ENCODE measurements around the gene DPPA3. TPM values are rescaled to one million over a fixed set of nuclear protein-coding genes. Genes with fewer than 3 reads are reported as not detected.

The DPPA3 gene
- total RNA-seq, 4 donors from 2014 or later, result not detected

- TF ChIP-seq EP300 (IDR thresholded peaks at IDR 0.05; ENCODE audit: low read depth) (no peak), POLR2AphosphoS5 (IDR thresholded peaks at IDR 0.05) (no peak), CTCF (IDR thresholded peaks at IDR 0.05) (no peak), POLR2A (IDR thresholded peaks at IDR 0.05) (no peak)
- no peak overlapping the region for H3K4me3 ChIP-seq
- H3K27me3 ChIP-seq, result no peaks in the 10 kb centered on the region
- in situ Hi-C loops (cut with MboI; ENCODE audit: low pct_ligation_motif_present in 1 of 4, low pct_unique_long_range_greater_than_20kb in 1 of 4, low sequenced_read_pairs in 3 of 4), result no loop called here
- no peak overlapping the region for H3K27ac ChIP-seq
- intact Hi-C loops (cut with DNase I; ENCODE audit: low total_unique reads), result no loop called here
- no peak for DNase-seq
- 54 to 60% methylated on average over 10 of the region's 10 CpGs for WGBS, 2 donors (ENCODE audit: low coverage in 1 of 2)
- no peaks in the 10 kb centered on the region for H3K9me3 ChIP-seq
- no peaks in the 10 kb centered on the region for H3K36me3 ChIP-seq
- H3K4me1 ChIP-seq, result no peaks in the 10 kb centered on the region
Observed at GRCh38 chr12:7695237-7695560, 16.0 kb upstream of the DPPA3 start.

- DNase-seq, result no peak
- Histone ChIP-seq H3K4me3 (no peak within 1 kb of the TSS), H3K9me3 (no peaks in the 10 kb centered on the region), H3K27ac (no peak within 1 kb of the TSS), H3K4me1 (no peaks in the 10 kb centered on the region), H3K36me3 (no peaks in the 10 kb centered on the region), H3K27me3 (no peaks in the 10 kb centered on the region)
- 44 to 61% methylated on average over 7 of the region's 7 CpGs for WGBS, 2 donors (ENCODE audit: low coverage in 1 of 2)
- in situ Hi-C loops (cut with MboI; ENCODE audit: low pct_ligation_motif_present in 1 of 4, low pct_unique_long_range_greater_than_20kb in 1 of 4, low sequenced_read_pairs in 3 of 4) (no loop called here), intact Hi-C loops (cut with DNase I; ENCODE audit: low total_unique reads) (no loop called here)
- TF ChIP-seq POLR2AphosphoS5 (IDR thresholded peaks at IDR 0.05) (no peak), EP300 (IDR thresholded peaks at IDR 0.05; ENCODE audit: low read depth) (no peak), CTCF (IDR thresholded peaks at IDR 0.05) (no peak), POLR2A (IDR thresholded peaks at IDR 0.05) (no peak)
Observed at GRCh38 chr12:7695566-7696197, 15.6 kb upstream of the DPPA3 start, which contains the start of gene GDF3. TSS of gene GDF3 (minus strand) at chr12:7695775. CDS start at chr12:7695728, 47 bp downstream.

GRCh38 chr12:7705846-7706245 is 5.4 kb upstream of the DPPA3 start:
- H3K27me3 ChIP-seq, result no peaks in the 10 kb centered on the region
- in situ Hi-C loops (cut with MboI; ENCODE audit: low pct_ligation_motif_present in 1 of 4, low pct_unique_long_range_greater_than_20kb in 1 of 4, low sequenced_read_pairs in 3 of 4), result no loop called here
- WGBS, 2 donors (ENCODE audit: low coverage in 1 of 2), result 87 to 98% methylated on average over 9 to 29 of the region's 29 CpGs
- H3K9me3 ChIP-seq, result no peaks in the 10 kb centered on the region
- H3K27ac ChIP-seq, result no peak overlapping the region
- intact Hi-C loops (cut with DNase I; ENCODE audit: low total_unique reads), result no loop called here
- TF ChIP-seq POLR2A (IDR thresholded peaks at IDR 0.05), result no peak
- no peak for TF ChIP-seq CTCF (IDR thresholded peaks at IDR 0.05)
- no peak for TF ChIP-seq POLR2AphosphoS5 (IDR thresholded peaks at IDR 0.05)
- TF ChIP-seq EP300 (IDR thresholded peaks at IDR 0.05; ENCODE audit: low read depth), result no peak
- no peak overlapping the region for H3K4me3 ChIP-seq
- no peak for DNase-seq
- no peaks in the 10 kb centered on the region for H3K4me1 ChIP-seq
- H3K36me3 ChIP-seq, result no peaks in the 10 kb centered on the region

DNA sequence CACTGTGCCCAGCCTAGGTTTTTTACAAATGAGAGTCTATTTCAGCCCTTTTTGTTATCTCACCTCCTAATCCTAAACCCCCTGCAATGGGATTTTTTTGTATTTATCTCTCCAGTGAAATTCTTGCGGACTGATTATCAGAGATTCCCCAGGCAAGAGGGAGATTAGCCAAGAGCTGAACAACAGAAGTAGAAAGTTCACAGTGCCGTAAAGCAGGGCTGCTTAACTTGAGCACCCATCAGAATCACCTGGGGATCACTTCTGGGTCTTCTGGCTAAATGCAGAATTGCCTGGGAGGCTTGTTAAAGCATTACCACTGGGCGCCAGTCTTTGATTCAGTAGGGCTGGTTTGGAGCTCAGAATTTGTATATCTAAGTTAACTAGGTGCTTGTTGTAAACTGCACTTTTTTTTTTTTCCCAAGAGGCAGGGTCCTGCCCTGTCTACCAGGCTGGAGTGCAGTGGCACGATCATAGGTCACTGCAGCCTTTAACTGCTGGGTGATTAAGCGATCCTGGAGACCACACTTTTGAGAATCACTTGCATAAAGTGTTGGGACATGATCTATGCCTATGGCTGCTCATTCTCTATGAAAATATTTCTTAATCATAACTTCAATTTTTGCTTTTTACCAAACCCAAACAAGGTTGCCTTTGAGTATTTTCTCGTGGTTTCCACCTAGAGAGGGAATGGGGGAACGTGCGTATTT is 1.1 kb upstream of the DPPA3 start:
- in situ Hi-C loops (cut with MboI; ENCODE audit: low pct_ligation_motif_present in 1 of 4, low pct_unique_long_range_greater_than_20kb in 1 of 4, low sequenced_read_pairs in 3 of 4), result no loop called here
- 66 to 67% methylated on average over 7 to 8 of the region's 8 CpGs for WGBS, 2 donors (ENCODE audit: low coverage in 1 of 2)
- no peak for TF ChIP-seq POLR2AphosphoS5 (IDR thresholded peaks at IDR 0.05)
- TF ChIP-seq CTCF (IDR thresholded peaks at IDR 0.05), result no peak
- TF ChIP-seq POLR2A (IDR thresholded peaks at IDR 0.05), result no peak
- TF ChIP-seq EP300 (IDR thresholded peaks at IDR 0.05; ENCODE audit: low read depth), result no peak

More for the DNA sequence above, 1.1 kb upstream of the DPPA3 start:
- Histone ChIP-seq H3K4me3 (no peak overlapping the region), H3K27me3 (no peaks in the 10 kb centered on the region), H3K27ac (no peak overlapping the region), H3K4me1 (no peaks in the 10 kb centered on the region), H3K9me3 (no peaks in the 10 kb centered on the region), H3K36me3 (no peaks in the 10 kb centered on the region)
- intact Hi-C loops (cut with DNase I; ENCODE audit: low total_unique reads), result no loop called here
- no peak for DNase-seq
